H1 (cell line): ENCODE data around the gene ANP32A. TPM values are rescaled to one million over a fixed set of nuclear protein-coding genes. Genes with fewer than 3 reads are reported as not detected.

Experiments used
- CTCF ChIA-PET: fragments of 300-600 bp; sonication (Branson Sonifier 250); formaldehyde crosslinking; loops from one replicate; lab custom pipeline; 2021; ENCODE audit not compliant: partially characterized antibody; lab: Charles Lee
- POLR2A ChIA-PET: fragments of 300-600 bp; sonication (Branson Sonifier 250); formaldehyde crosslinking; loops from one replicate; lab custom pipeline; 2021; ENCODE audit warnings: inconsistent platforms; ENCODE audit not compliant: partially characterized antibody; lab: Charles Lee
- DNase-seq, 2 experiments: peaks; one replicate each; pipeline versions ENCODE4 v3.0.0 to v3.0.0-alpha.2; 2010 to 2022; ENCODE audit warnings: low spot score in 2 of 2, low read depth in 1 of 2, mixed read lengths in 1 of 2
- FAIRE-seq: peaks from 2 replicates; lab custom pipeline; 2011; peaks lifted over from hg19 to GRCh38; lab: Jason Lieb, UNC
- H2AFZ ChIP-seq: 2 replicates; pipeline ENCODE4 v1.8.1; 2012; ENCODE audit warnings: low read length, inconsistent platforms
- H2AK5ac ChIP-seq: 2 replicates; pipeline ENCODE4 v1.6.1; 2013; ENCODE audit warnings: low read depth, low read length
- H2BK120ac ChIP-seq: replicated peaks from 2 replicates; pipeline ENCODE3; 2013; ENCODE audit warnings: low read depth, low read length, inconsistent platforms
- H2BK12ac ChIP-seq: 2 replicates; pipeline ENCODE4 v1.6.1; 2013; ENCODE audit warnings: low read depth, low read length
- H2BK15ac ChIP-seq: 2 replicates; pipeline ENCODE4 v1.6.1; 2013; ENCODE audit warnings: low read length
- H2BK20ac ChIP-seq: 2 replicates; pipeline ENCODE4 v1.6.1; 2013; ENCODE audit warnings: low read length
- H2BK5ac ChIP-seq: 2 replicates; pipeline ENCODE4 v1.6.1; 2013; ENCODE audit warnings: low read depth, low read length
- H3K14ac ChIP-seq: 2 replicates; pipeline ENCODE4 v1.6.1; 2013; ENCODE audit warnings: inconsistent platforms; ENCODE audit not compliant: insufficient read length
- H3K18ac ChIP-seq: 2 replicates; pipeline ENCODE4 v1.6.1; 2013; ENCODE audit warnings: low read length; ENCODE audit errors: extremely low read depth
- H3K23ac ChIP-seq: 2 replicates; pipeline ENCODE4 v1.6.1; 2013; ENCODE audit warnings: inconsistent platforms; ENCODE audit not compliant: insufficient read length
- H3K23me2 ChIP-seq: 2 replicates; pipeline ENCODE4 v1.6.1; 2013; ENCODE audit warnings: low read depth, low read length
- H3K27ac ChIP-seq: 2 replicates; pipeline ENCODE4 v1.6.1; 2011; ENCODE audit warnings: low read depth, low read length, inconsistent platforms
- H3K27me3 ChIP-seq, 4 experiments: replicated peaks in 1 of 4; 1 replicate in 1 of 4; 2 replicates in 3 of 4; pipeline versions ENCODE4 v1.6.1 to v1.8.1; 2011 to 2013; ENCODE audit warnings: low read length in 3 of 4, mild to moderate bottlenecking in 3 of 4, inconsistent platforms in 2 of 4, mixed read lengths in 2 of 4, moderate library complexity in 1 of 4; ENCODE audit not compliant: control insufficient read depth in 3 of 4, insufficient read depth in 3 of 4; ENCODE audit errors: extremely low read depth in 1 of 4
- H3K36me3 ChIP-seq, 4 experiments: 2 replicates each; pipeline versions ENCODE4 v1.6.1 to v1.8.1; 2011 to 2013; ENCODE audit warnings: mild to moderate bottlenecking in 4 of 4, low read length in 3 of 4, moderate library complexity in 2 of 4, control low read depth in 1 of 4, inconsistent platforms in 1 of 4; ENCODE audit not compliant: insufficient read depth in 4 of 4, control insufficient read depth in 2 of 4
- H3K4ac ChIP-seq: replicated peaks from 2 replicates; pipeline ENCODE3; 2013; ENCODE audit warnings: low read length, low read depth, mixed read lengths, inconsistent platforms; ENCODE audit not compliant: insufficient read length
- H3K4me1 ChIP-seq, 4 experiments: replicated peaks in 1 of 4; 1 replicate in 1 of 4; 2 replicates in 3 of 4; pipeline versions ENCODE4 v1.6.1 to v1.8.1; 2011 to 2013; ENCODE audit warnings: low read length in 3 of 4, inconsistent platforms in 2 of 4, mixed read lengths in 1 of 4; ENCODE audit not compliant: insufficient read depth in 4 of 4, control insufficient read depth in 3 of 4
- H3K4me2 ChIP-seq, 2 experiments: 2 replicates each; pipeline versions ENCODE4 v1.6.1 to v1.8.1; 2011 to 2013; ENCODE audit warnings: low read depth in 2 of 2, low read length in 2 of 2, control low read depth in 1 of 2, inconsistent platforms in 1 of 2, mild to moderate bottlenecking in 1 of 2; ENCODE audit not compliant: insufficient read depth in 1 of 2
- H3K4me3 ChIP-seq, 4 experiments: fragments of 200-600, 300-600 bp in 1 of 4; sonication (generic), shearing (Covaris generic), sonication (Bioruptor Twin) in 1 of 4; 2 replicates each; pipeline versions ENCODE4 v1.5.1 to v1.8.1; 2011 to 2016; ENCODE audit warnings: low read length in 4 of 4, low read depth in 3 of 4, control low read depth in 2 of 4, inconsistent platforms in 2 of 4, mild to moderate bottlenecking in 2 of 4, mixed read lengths in 1 of 4, moderate library complexity in 1 of 4; ENCODE audit not compliant: insufficient read depth in 2 of 4; ENCODE audit errors: extremely low read depth in 1 of 4
- H3K56ac ChIP-seq: replicated peaks from 2 replicates; pipeline ENCODE3; 2013; ENCODE audit warnings: low read depth, mild to moderate bottlenecking, mixed read lengths, low read length, inconsistent platforms; ENCODE audit not compliant: insufficient read length
- H3K79me1 ChIP-seq: 2 replicates; pipeline ENCODE4 v1.6.1; 2013; ENCODE audit warnings: low read depth, low read length, control low read depth
- H3K79me2 ChIP-seq, 2 experiments: 2 replicates each; pipeline versions ENCODE4 v1.6.1 to v1.8.1; 2012 to 2013; ENCODE audit warnings: low read length in 2 of 2, mild to moderate bottlenecking in 2 of 2, inconsistent platforms in 1 of 2; ENCODE audit not compliant: insufficient read depth in 2 of 2, control insufficient read depth in 1 of 2
- H3K9ac ChIP-seq, 4 experiments: replicated peaks in 1 of 4; 1 replicate in 1 of 4; 2 replicates in 3 of 4; pipeline versions ENCODE4 v1.6.1 to v1.8.1; 2011 to 2013; ENCODE audit warnings: low read depth in 3 of 4, low read length in 3 of 4, control low read depth in 2 of 4, mild to moderate bottlenecking in 2 of 4, moderate library complexity in 2 of 4, inconsistent platforms in 1 of 4; ENCODE audit errors: extremely low read depth in 1 of 4
- H3K9me3 ChIP-seq, 2 experiments: 2 replicates each; pipeline versions ENCODE4 v1.6.1 to v1.8.1; 2012 to 2013; ENCODE audit warnings: mild to moderate bottlenecking in 2 of 2, moderate library complexity in 2 of 2, control low read depth in 1 of 2, inconsistent platforms in 1 of 2, low read depth in 1 of 2, low read length in 1 of 2, mixed read lengths in 1 of 2; ENCODE audit not compliant: insufficient read depth in 2 of 2
- H4K20me1 ChIP-seq, 2 experiments: replicated peaks in 1 of 2; 2 replicates each; pipeline versions ENCODE3 to v1.8.1; 2011 to 2013; ENCODE audit warnings: inconsistent platforms in 2 of 2, low read length in 2 of 2, mild to moderate bottlenecking in 1 of 2; ENCODE audit not compliant: insufficient read depth in 2 of 2, control insufficient read depth in 1 of 2
- H4K5ac ChIP-seq: 2 replicates; pipeline ENCODE4 v1.6.1; 2013; ENCODE audit warnings: low read length, low read depth, mixed read lengths, inconsistent platforms; ENCODE audit not compliant: insufficient read length
- H4K8ac ChIP-seq: 2 replicates; pipeline ENCODE4 v1.8.0; 2013; ENCODE audit warnings: mild to moderate bottlenecking, moderate library complexity, low read length, inconsistent platforms; ENCODE audit not compliant: insufficient read depth; ENCODE audit errors: extremely low read depth
- H4K91ac ChIP-seq: replicated peaks from 2 replicates; pipeline ENCODE3; 2013; ENCODE audit warnings: low read length, mixed read lengths, inconsistent platforms; ENCODE audit not compliant: insufficient read length
- BACH1 ChIP-seq: IDR thresholded peaks from 2 replicates; pipeline ENCODE4 v1.6.1; 2012; ENCODE audit warnings: low read length, improper control_type of control experiment
- CREB1 ChIP-seq: IDR thresholded peaks from 2 replicates; pipeline ENCODE4 v1.6.1; 2012; ENCODE audit warnings: inconsistent platforms
- CTBP2 ChIP-seq: IDR thresholded peaks from 2 replicates; pipeline ENCODE4 v1.7.0; 2011; ENCODE audit warnings: borderline replicate concordance, mild to moderate bottlenecking, moderate library complexity, mixed read lengths, low read length; ENCODE audit not compliant: insufficient read depth, insufficient read length
- EP300 ChIP-seq, 2 experiments: IDR thresholded peaks; 1 replicate in 1 of 2; 2 replicates in 1 of 2; pipeline ENCODE4 v1.6.1; 2011 to 2012; ENCODE audit warnings: low read depth in 2 of 2, low read length in 2 of 2, mild to moderate bottlenecking in 2 of 2, borderline replicate concordance in 1 of 2, inconsistent platforms in 1 of 2, moderate library complexity in 1 of 2
- JUN ChIP-seq: IDR thresholded peaks from 2 replicates; pipeline ENCODE4 v1.6.1; 2011; ENCODE audit warnings: low read depth, mild to moderate bottlenecking, improper control_type of control experiment, low read length
- MAX ChIP-seq: IDR thresholded peaks from 2 replicates; pipeline ENCODE4 v1.6.1; 2012; ENCODE audit warnings: inconsistent platforms
- POLR2A ChIP-seq, 2 experiments: IDR thresholded peaks; 1 replicate in 1 of 2; 2 replicates in 1 of 2; pipeline ENCODE4 v1.6.1; 2011; ENCODE audit warnings: low read depth in 2 of 2, low read length in 2 of 2, mild to moderate bottlenecking in 2 of 2; ENCODE audit errors: control extremely low read depth in 1 of 2
- RFX5 ChIP-seq: IDR thresholded peaks from 2 replicates; pipeline ENCODE4 v1.6.1; 2011; ENCODE audit warnings: low read depth, low read length, improper control_type of control experiment, borderline replicate concordance
- TAF1 ChIP-seq: IDR thresholded peaks from 2 replicates; pipeline ENCODE4 v1.6.1; 2011; ENCODE audit warnings: mild to moderate bottlenecking, low read depth, low read length
- polyA plus RNA-seq, 7 experiments: library from polyadenylated mRNA; depleted of rRNA in 3 of 7; stranded (reverse) in 5 of 7; unstranded in 2 of 7; fragments of >200 nt in 5 of 7; fragments of 200-250 nt in 2 of 7; gene quantifications; 1 replicate in 5 of 7; 2 replicates in 1 of 7; 4 replicates in 1 of 7; pipeline versions ENCODE4 v1.2.1 to v1.2.3, GENCODE V29; 2011 to 2013; ENCODE audit warnings: missing spikeins in 2 of 7, mixed read lengths in 2 of 7
- total RNA-seq: library from RNA; stranded (reverse); fragmentation: NEBNext Ultra II Directional; extraction: Animal tissue kit (Norgen Biotek cat#: 25700); gene quantifications from 2 replicates; pipeline ENCODE4 v1.2.1, GENCODE V29; 2021
- TF ChIP-seq, protein P1 (sequence below): IDR thresholded peaks from 2 replicates; pipeline ENCODE4 v1.6.1; 2012; ENCODE audit warnings: inconsistent platforms

Gene ANP32A
- total and polyA plus RNA-seq, 2 of the 8 experiments (the other 6 are each of a cell fraction or from before 2014, with no cell fraction given) = 70.8 to 295 TPM

GRCh38 chr15:68734352-68734751 lies 86.3 kb downstream of the ANP32A start:
- FAIRE-seq (no peak), DNase-seq (no peak)
- no peak overlapping the region for H2BK15ac ChIP-seq
- H3K9ac ChIP-seq = no peak overlapping the region
- H4K8ac ChIP-seq = no peak overlapping the region
- H3K4me1 ChIP-seq = peaks cover 0 to 6% (median 2%) of the 10 kb centered on the region in 4 experiments; a peak in 4 of 7 replicates
- H2BK5ac ChIP-seq = no peak overlapping the region
- H2AK5ac ChIP-seq = no peak overlapping the region
- H2BK120ac ChIP-seq = no peak overlapping the region
- no peak overlapping the region for H3K18ac ChIP-seq
- H3K79me1 ChIP-seq = no peaks in the 10 kb centered on the region
- H3K23ac ChIP-seq = no peak overlapping the region
- H4K5ac ChIP-seq = no peak overlapping the region
- no peak overlapping the region for H3K14ac ChIP-seq
- no peak overlapping the region for H3K4me2 ChIP-seq
- no peaks in the 10 kb centered on the region for H4K20me1 ChIP-seq
- no peak overlapping the region for H2BK12ac ChIP-seq
- H3K4ac ChIP-seq = no peak overlapping the region
- H3K4me3 ChIP-seq = no peak overlapping the region
- POLR2A ChIA-PET = interaction anchor here (0.6 kb wide), 1 partner anchor 54 kb away, joined by 3 read pairs; no protein-coding TSS in a partner anchor
- H3K27me3 ChIP-seq = no peaks in the 10 kb centered on the region; a peak in 1 of 7 replicates
- H3K36me3 ChIP-seq = no peaks in the 10 kb centered on the region
- no peak overlapping the region for H3K56ac ChIP-seq
- CTCF ChIA-PET = interaction anchor here (0.7 to 2.7 kb wide), 4 partner anchors 61 to 1097 kb away, joined by 3 to 10 read pairs (median 4); no protein-coding TSS in a partner anchor
- H2AFZ ChIP-seq = no peak overlapping the region
- no peaks in the 10 kb centered on the region for H3K79me2 ChIP-seq
- no peak overlapping the region for H2BK20ac ChIP-seq
- H3K27ac ChIP-seq = no peak overlapping the region
- no peaks in the 10 kb centered on the region; the same call in 1 of the 2 replicates for H3K23me2 ChIP-seq
- H4K91ac ChIP-seq = no peak overlapping the region
- no peaks in the 10 kb centered on the region for H3K9me3 ChIP-seq
- TF ChIP-seq CREB1 (no peak), JUN (no peak), RFX5 (no peak), CTBP2 (no peak), POLR2A (IDR thresholded peaks at IDR 0.05; ENCODE audit: control extremely low read depth in 1 of 2, low read depth in 2 of 2, low read length in 2 of 2) (no peak), MAX (no peak), TAF1 (no peak), BACH1 (no peak), EP300 (IDR thresholded peaks at IDR 0.05; ENCODE audit: borderline replicate concordance in 1 of 2, low read depth in 2 of 2, low read length in 2 of 2) (no peak)
- TF ChIP-seq, protein P1, sequence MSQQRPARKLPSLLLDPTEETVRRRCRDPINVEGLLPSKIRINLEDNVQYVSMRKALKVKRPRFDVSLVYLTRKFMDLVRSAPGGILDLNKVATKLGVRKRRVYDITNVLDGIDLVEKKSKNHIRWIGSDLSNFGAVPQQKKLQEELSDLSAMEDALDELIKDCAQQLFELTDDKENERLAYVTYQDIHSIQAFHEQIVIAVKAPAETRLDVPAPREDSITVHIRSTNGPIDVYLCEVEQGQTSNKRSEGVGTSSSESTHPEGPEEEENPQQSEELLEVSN = no peak
